Fibroblast of mammary gland (primary cell): ENCODE results near the gene GART.

Experiments
- DNase-seq: peaks from one replicate; pipeline ENCODE4 v3.0.0-alpha.2; 2010; ENCODE audit warnings: low read depth
- H3K4me3 ChIP-seq: 2 replicates; pipeline ENCODE4 v1.5.1; 2011; ENCODE audit warnings: low read depth, mild to moderate bottlenecking, low read length, moderate library complexity; ENCODE audit not compliant: control insufficient read depth
- TF ChIP-seq, protein P1 (sequence below): conservative IDR thresholded peaks from 2 replicates; pipeline ENCODE4 v1.5.1; 2011; ENCODE audit warnings: low read depth, low read length, inconsistent platforms; ENCODE audit not compliant: control insufficient read depth, insufficient read depth

Gene GART

DNA sequence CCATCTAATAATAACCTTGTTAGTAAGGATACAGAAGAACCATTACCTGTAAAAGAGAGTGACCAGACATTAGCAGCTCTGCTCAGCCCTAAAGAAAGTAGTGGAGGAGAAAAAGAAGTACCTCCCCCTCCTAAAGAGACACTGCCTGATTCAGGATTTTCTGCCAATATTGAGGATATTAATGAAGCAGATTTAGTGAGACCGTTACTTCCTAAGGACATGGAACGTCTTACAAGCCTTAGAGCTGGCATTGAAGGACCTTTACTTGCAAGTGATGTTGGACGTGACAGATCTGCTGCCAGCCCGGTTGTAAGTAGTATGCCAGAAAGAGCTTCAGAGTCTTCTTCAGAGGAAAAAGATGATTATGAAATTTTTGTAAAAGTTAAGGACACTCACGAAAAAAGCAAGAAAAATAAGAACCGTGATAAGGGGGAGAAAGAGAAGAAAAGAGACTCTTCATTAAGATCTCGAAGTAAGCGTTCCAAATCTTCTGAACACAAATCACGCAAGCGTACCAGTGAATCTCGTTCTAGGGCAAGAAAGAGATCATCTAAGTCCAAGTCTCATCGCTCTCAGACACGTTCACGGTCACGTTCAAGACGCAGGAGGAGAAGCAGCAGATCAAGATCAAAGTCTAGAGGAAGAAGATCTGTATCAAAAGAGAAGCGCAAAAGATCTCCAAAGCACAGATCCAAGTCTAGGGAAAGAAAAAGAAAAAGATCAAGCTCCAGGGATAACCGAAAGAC, 12.5 kb upstream of the GART start:
- no peak overlapping the region for H3K4me3 ChIP-seq
- TF ChIP-seq, protein P1, sequence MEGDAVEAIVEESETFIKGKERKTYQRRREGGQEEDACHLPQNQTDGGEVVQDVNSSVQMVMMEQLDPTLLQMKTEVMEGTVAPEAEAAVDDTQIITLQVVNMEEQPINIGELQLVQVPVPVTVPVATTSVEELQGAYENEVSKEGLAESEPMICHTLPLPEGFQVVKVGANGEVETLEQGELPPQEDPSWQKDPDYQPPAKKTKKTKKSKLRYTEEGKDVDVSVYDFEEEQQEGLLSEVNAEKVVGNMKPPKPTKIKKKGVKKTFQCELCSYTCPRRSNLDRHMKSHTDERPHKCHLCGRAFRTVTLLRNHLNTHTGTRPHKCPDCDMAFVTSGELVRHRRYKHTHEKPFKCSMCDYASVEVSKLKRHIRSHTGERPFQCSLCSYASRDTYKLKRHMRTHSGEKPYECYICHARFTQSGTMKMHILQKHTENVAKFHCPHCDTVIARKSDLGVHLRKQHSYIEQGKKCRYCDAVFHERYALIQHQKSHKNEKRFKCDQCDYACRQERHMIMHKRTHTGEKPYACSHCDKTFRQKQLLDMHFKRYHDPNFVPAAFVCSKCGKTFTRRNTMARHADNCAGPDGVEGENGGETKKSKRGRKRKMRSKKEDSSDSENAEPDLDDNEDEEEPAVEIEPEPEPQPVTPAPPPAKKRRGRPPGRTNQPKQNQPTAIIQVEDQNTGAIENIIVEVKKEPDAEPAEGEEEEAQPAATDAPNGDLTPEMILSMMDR: no peak
- DNase-seq: no peak

DNA sequence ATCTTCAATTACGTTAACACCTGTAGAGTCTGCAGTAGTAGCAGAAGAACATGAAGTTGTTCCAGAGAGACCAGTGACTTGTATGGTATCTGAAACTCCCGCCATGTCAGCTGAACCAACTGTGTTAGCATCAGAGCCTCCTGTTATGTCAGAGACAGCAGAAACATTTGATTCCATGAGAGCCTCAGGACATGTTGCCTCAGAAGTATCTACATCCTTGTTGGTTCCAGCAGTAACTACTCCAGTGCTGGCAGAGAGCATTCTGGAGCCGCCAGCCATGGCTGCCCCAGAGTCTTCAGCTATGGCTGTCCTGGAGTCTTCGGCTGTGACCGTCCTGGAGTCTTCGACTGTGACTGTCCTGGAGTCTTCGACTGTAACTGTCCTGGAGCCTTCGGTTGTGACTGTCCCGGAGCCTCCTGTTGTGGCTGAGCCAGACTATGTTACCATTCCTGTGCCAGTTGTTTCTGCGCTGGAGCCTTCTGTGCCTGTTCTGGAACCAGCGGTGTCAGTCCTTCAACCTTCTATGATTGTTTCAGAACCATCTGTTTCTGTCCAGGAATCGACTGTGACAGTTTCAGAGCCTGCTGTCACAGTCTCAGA, 11.2 kb upstream of the GART start:
- H3K4me3 ChIP-seq: no peak overlapping the region
- no peak for DNase-seq
- TF ChIP-seq, protein P1: no peak

DNA sequence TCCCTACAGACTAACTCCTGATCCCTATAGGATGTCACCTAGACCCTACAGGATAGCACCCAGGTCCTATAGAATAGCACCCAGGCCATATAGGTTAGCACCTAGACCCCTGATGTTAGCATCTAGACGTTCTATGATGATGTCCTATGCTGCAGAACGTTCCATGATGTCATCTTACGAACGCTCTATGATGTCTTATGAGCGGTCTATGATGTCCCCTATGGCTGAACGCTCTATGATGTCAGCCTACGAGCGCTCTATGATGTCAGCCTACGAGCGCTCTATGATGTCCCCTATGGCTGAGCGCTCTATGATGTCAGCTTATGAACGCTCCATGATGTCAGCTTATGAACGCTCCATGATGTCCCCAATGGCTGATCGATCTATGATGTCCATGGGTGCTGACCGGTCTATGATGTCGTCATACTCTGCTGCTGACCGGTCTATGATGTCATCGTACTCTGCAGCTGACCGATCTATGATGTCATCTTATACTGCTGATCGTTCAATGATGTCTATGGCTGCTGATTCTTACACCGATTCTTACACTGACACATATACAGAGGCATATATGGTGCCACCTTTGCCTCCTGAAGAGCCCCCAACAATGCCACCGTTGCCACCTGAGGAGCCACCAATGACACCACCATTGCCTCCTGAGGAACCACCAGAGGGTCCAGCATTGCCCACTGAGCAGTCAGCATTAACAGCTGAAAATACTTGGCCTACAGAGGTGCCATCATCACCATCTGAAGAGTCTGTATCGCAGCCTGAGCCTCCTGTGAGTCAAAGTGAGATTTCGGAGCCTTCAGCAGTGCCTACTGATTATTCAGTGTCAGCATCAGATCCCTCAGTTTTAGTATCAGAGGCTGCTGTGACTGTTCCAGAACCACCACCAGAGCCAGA, 10.4 kb upstream of the GART start:
- TF ChIP-seq, protein P1: no peak
- no peak overlapping the region for H3K4me3 ChIP-seq
- peak; percentile 28 for DNase-seq

DNA sequence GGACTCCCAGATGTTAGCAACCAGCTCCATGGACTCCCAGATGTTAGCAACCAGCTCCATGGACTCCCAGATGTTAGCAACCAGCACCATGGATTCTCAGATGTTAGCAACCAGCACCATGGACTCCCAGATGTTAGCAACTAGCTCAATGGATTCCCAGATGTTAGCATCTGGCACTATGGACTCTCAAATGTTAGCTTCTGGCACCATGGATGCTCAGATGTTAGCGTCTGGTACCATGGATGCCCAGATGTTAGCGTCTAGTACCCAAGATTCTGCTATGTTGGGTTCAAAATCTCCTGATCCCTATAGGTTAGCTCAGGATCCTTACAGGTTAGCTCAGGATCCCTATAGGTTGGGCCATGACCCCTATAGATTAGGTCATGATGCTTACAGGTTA, 9.7 kb upstream of the GART start:
- no peak for DNase-seq
- no peak overlapping the region for H3K4me3 ChIP-seq
- TF ChIP-seq, protein P1: no peak

DNA sequence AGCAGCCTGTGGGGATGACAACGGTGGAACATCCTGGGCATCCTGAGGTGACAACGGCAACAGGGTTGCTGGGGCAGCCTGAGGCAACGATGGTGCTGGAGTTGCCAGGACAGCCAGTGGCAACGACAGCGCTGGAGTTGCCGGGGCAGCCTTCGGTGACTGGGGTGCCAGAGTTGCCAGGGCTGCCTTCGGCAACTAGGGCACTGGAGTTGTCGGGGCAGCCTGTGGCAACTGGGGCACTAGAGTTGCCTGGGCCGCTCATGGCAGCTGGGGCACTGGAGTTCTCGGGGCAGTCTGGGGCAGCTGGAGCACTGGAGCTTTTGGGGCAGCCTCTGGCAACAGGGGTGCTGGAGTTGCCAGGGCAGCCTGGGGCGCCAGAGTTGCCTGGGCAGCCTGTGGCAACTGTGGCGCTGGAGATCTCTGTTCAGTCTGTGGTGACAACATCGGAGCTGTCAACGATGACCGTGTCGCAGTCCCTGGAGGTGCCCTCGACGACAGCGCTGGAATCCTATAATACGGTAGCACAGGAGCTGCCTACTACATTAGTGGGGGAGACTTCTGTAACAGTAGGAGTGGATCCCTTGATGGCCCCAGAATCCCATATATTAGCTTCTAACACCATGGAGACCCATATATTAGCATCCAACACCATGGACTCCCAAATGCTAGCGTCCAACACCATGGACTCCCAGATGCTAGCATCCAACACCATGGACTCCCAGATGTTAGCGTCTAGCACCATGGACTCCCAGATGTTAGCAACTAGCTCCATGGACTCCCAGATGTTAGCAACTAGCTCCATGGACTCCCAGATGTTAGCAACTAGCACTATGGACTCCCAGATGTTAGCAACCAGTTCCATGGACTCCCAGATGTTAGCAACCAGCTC, 9.1 kb upstream of the GART start:
- TF ChIP-seq, protein P1: no peak
- no peak for DNase-seq
- no peak overlapping the region for H3K4me3 ChIP-seq
